ENCODE data around the gene UBE2J2.

Gene UBE2J2

GRCh38 chr1:1219341-1219740, 54.3 kb downstream of the UBE2J2 start:
- no peaks in the 10 kb centered on the region for H4K20me1 ChIP-seq (ENCODE audit: control insufficient read depth, insufficient read depth, low read depth, low read length)
- no peak for TF ChIP-seq CTCF (IDR thresholded peaks at IDR 0.05; ENCODE audit: low read depth, low read length, poor library complexity, severe bottlenecking)
- TF ChIP-seq EZH2phosphoT487 (IDR thresholded peaks at IDR 0.05; ENCODE audit: borderline replicate concordance, low read length): no peak
- no peaks in the 10 kb centered on the region for H3K9me2 ChIP-seq (replicated peaks; ENCODE audit: control insufficient read depth, low read length)
- H3K4me2 ChIP-seq (ENCODE audit: low read length): no peak overlapping the region
- no peaks in the 10 kb centered on the region for H3F3A ChIP-seq (ENCODE audit: control insufficient read depth, insufficient read depth)
- 0 out of 2 replicates have a peak, but pooled peaks cover 3% of the 10 kb centered on the region for H3K79me2 ChIP-seq (ENCODE audit: control insufficient read depth, low read length)
- no peaks in the 10 kb centered on the region for H3K9me3 ChIP-seq (ENCODE audit: control insufficient read depth, insufficient read depth, low read length)
- no peak overlapping the region for H3K4me3 ChIP-seq (ENCODE audit: low read length)
- no peak overlapping the region for H3K27ac ChIP-seq (ENCODE audit: low read depth, low read length)
- H3K4me1 ChIP-seq (ENCODE audit: control insufficient read depth, low read length): peaks cover 10% of the 10 kb centered on the region
- peaks cover 49% of the 10 kb centered on the region for H3K36me3 ChIP-seq (ENCODE audit: control insufficient read depth, low read length)
- H3K27me3 ChIP-seq (ENCODE audit: control insufficient read depth, low read length): no peaks in the 10 kb centered on the region

GRCh38 chr1:1218524-1219200, 55.0 kb downstream of the UBE2J2 start:
- Histone ChIP-seq H3F3A (ENCODE audit: control insufficient read depth, insufficient read depth) (no peaks in the 10 kb centered on the region), H3K27me3 (ENCODE audit: control insufficient read depth, low read length) (no peaks in the 10 kb centered on the region), H3K79me2 (ENCODE audit: control insufficient read depth, low read length) (0 out of 2 replicates have a peak, but pooled peaks cover 3% of the 10 kb centered on the region), H3K4me2 (ENCODE audit: low read length) (no peak overlapping the region), H3K4me3 (ENCODE audit: low read length) (no peak overlapping the region), H3K27ac (ENCODE audit: low read depth, low read length) (no peak overlapping the region), H3K9me2 (replicated peaks; ENCODE audit: control insufficient read depth, low read length) (no peaks in the 10 kb centered on the region), H3K9me3 (ENCODE audit: control insufficient read depth, insufficient read depth, low read length) (no peaks in the 10 kb centered on the region), H3K36me3 (ENCODE audit: control insufficient read depth, low read length) (peaks cover 45% of the 10 kb centered on the region), H3K4me1 (ENCODE audit: control insufficient read depth, low read length) (peaks cover 10% of the 10 kb centered on the region), H4K20me1 (ENCODE audit: control insufficient read depth, insufficient read depth, low read depth, low read length) (no peaks in the 10 kb centered on the region)
- TF ChIP-seq CTCF (IDR thresholded peaks at IDR 0.05; ENCODE audit: low read depth, low read length, poor library complexity, severe bottlenecking): no peak
- no peak for TF ChIP-seq EZH2phosphoT487 (IDR thresholded peaks at IDR 0.05; ENCODE audit: borderline replicate concordance, low read length)

- H3K36me3 ChIP-seq (ENCODE audit: control insufficient read depth, low read length): peaks cover 39% of the 10 kb centered on the region
Observed at GRCh38 chr1:1217621-1218523, 55.8 kb downstream of the UBE2J2 start.

More at GRCh38 chr1:1217621-1218523, 55.8 kb downstream of the UBE2J2 start:
- Histone ChIP-seq H3K27ac (ENCODE audit: low read depth, low read length) (no peak overlapping the region), H3F3A (ENCODE audit: control insufficient read depth, insufficient read depth) (no peaks in the 10 kb centered on the region), H3K4me2 (ENCODE audit: low read length) (no peak overlapping the region), H3K4me1 (ENCODE audit: control insufficient read depth, low read length) (peaks cover 12% of the 10 kb centered on the region), H3K79me2 (ENCODE audit: control insufficient read depth, low read length) (0 out of 2 replicates have a peak, but pooled peaks cover 1% of the 10 kb centered on the region), H3K9me2 (replicated peaks; ENCODE audit: control insufficient read depth, low read length) (no peaks in the 10 kb centered on the region), H3K27me3 (ENCODE audit: control insufficient read depth, low read length) (no peaks in the 10 kb centered on the region; the same call in 1 of the 2 replicates), H3K4me3 (ENCODE audit: low read length) (no peak overlapping the region), H3K9me3 (ENCODE audit: control insufficient read depth, insufficient read depth, low read length) (no peaks in the 10 kb centered on the region), H4K20me1 (ENCODE audit: control insufficient read depth, insufficient read depth, low read depth, low read length) (no peaks in the 10 kb centered on the region)
- TF ChIP-seq CTCF (IDR thresholded peaks at IDR 0.05; ENCODE audit: low read depth, low read length, poor library complexity, severe bottlenecking) (no peak), EZH2phosphoT487 (IDR thresholded peaks at IDR 0.05; ENCODE audit: borderline replicate concordance, low read length) (no peak)
